HL-60 (cell line): ENCODE data around the gene METTL25B.
"Not testable (repeated sequence)": the region's sequence is repeated elsewhere in the genome, so short reads cannot be mapped to it uniquely, and the experiment has no call there.

Experiments
- GABPA ChIP-seq: IDR thresholded peaks from 2 replicates; pipeline ENCODE4 v1.6.1; 2012; ENCODE audit warnings: low read depth
- POLR2AphosphoS5 ChIP-seq: IDR thresholded peaks from 2 replicates; pipeline ENCODE4 v1.6.1; 2012; ENCODE audit warnings: low read depth
- SPI1 ChIP-seq: IDR thresholded peaks from 2 replicates; pipeline ENCODE4 v1.6.1; 2012; ENCODE audit warnings: low read depth, mild to moderate bottlenecking, borderline replicate concordance
- TF ChIP-seq, protein P1 (sequence below): IDR thresholded peaks from one replicate; pipeline ENCODE4 v1.5.1; 2011; ENCODE audit warnings: low read length, control low read depth, inconsistent platforms; ENCODE audit not compliant: insufficient read depth
- TF ChIP-seq, protein P2 (sequence below): IDR thresholded peaks from 2 replicates; pipeline ENCODE4 v1.6.1; 2012; ENCODE audit warnings: low read depth; ENCODE audit not compliant: insufficient replicate concordance

DNA sequence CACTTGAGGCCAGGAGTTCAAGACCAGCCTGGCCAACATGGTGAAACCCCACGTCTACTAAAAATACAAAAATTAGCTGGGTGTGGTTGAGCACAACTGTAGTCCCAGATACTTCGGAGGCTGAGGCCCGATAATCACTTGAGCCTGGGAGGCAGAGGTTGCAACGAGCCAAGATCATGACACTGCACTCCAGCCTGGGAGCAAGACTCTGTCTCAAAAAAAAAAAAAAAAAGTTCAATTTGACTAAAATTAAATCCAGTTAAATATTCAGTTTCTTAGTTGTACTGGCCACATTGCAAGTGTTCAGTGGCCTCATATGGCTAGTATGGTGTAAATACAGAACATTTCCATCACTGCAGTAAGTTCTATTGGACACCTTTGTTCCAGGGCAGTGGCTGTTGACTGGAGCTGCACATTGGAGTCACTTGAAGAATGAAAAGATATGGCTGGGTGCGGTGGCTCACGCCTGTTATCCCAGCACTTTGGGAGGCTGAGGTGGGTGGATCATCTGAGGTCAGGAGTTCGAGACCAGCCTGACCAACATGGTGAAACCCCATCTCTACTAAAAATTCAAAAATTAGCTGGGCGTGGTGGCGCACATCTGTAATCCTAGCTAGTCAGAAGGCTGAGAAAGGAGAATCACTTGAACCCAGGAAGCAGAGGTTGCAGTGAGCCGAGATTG, 29.4 kb downstream of the METTL25B start:
- TF ChIP-seq, protein P1, sequence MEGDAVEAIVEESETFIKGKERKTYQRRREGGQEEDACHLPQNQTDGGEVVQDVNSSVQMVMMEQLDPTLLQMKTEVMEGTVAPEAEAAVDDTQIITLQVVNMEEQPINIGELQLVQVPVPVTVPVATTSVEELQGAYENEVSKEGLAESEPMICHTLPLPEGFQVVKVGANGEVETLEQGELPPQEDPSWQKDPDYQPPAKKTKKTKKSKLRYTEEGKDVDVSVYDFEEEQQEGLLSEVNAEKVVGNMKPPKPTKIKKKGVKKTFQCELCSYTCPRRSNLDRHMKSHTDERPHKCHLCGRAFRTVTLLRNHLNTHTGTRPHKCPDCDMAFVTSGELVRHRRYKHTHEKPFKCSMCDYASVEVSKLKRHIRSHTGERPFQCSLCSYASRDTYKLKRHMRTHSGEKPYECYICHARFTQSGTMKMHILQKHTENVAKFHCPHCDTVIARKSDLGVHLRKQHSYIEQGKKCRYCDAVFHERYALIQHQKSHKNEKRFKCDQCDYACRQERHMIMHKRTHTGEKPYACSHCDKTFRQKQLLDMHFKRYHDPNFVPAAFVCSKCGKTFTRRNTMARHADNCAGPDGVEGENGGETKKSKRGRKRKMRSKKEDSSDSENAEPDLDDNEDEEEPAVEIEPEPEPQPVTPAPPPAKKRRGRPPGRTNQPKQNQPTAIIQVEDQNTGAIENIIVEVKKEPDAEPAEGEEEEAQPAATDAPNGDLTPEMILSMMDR: not testable (repeated sequence)
- TF ChIP-seq, protein P2, sequence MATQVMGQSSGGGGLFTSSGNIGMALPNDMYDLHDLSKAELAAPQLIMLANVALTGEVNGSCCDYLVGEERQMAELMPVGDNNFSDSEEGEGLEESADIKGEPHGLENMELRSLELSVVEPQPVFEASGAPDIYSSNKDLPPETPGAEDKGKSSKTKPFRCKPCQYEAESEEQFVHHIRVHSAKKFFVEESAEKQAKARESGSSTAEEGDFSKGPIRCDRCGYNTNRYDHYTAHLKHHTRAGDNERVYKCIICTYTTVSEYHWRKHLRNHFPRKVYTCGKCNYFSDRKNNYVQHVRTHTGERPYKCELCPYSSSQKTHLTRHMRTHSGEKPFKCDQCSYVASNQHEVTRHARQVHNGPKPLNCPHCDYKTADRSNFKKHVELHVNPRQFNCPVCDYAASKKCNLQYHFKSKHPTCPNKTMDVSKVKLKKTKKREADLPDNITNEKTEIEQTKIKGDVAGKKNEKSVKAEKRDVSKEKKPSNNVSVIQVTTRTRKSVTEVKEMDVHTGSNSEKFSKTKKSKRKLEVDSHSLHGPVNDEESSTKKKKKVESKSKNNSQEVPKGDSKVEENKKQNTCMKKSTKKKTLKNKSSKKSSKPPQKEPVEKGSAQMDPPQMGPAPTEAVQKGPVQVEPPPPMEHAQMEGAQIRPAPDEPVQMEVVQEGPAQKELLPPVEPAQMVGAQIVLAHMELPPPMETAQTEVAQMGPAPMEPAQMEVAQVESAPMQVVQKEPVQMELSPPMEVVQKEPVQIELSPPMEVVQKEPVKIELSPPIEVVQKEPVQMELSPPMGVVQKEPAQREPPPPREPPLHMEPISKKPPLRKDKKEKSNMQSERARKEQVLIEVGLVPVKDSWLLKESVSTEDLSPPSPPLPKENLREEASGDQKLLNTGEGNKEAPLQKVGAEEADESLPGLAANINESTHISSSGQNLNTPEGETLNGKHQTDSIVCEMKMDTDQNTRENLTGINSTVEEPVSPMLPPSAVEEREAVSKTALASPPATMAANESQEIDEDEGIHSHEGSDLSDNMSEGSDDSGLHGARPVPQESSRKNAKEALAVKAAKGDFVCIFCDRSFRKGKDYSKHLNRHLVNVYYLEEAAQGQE: not testable (repeated sequence)
- not testable (repeated sequence) for TF ChIP-seq POLR2AphosphoS5, GABPA, SPI1
